Ovary (tissue), 3 donors: ENCODE results near the gene DBNDD2.

Source experiments
- CTCF ChIP-seq, 3 donors: fragments of 450-650 bp in 2 of 3; fragments of 200-600 bp in 1 of 3; IDR thresholded peaks; one replicate each; pipeline versions ENCODE4 v1.5.1 to v1.8.0; 2016 to 2022; ENCODE audit warnings: antibody characterized with exemption in 3 of 3, mild to moderate bottlenecking in 1 of 3
- POLR2A ChIP-seq: fragments of 450-650 bp; IDR thresholded peaks from one replicate; pipeline ENCODE4 v1.6.1; 2017; ENCODE audit warnings: antibody characterized with exemption, mild to moderate bottlenecking, moderate library complexity
- donor health status: DM: no; HTN: no; CAD: no.

- TF ChIP-seq POLR2A = no peak
- no peak for TF ChIP-seq CTCF (IDR thresholded peaks at IDR 0.05)
These were observed 49.1 kb upstream of the DBNDD2 start for GRCh38 chr20:45359069-45359405.
